ENCODE measurements around the gene HSFX3.
"Not testable (repeated sequence)": the region's sequence is repeated elsewhere in the genome, so short reads cannot be mapped to it uniquely, and the experiment has no call there.

HSFX3 gene, protein sequence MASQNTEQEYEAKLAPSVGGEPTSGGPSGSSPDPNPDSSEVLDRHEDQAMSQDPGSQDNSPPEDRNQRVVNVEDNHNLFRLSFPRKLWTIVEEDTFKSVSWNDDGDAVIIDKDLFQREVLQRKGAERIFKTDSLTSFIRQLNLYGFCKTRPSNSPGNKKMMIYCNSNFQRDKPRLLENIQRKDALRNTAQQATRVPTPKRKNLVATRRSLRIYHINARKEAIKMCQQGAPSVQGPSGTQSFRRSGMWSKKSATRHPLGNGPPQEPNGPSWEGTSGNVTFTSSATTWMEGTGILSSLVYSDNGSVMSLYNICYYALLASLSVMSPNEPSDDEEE

DNA sequence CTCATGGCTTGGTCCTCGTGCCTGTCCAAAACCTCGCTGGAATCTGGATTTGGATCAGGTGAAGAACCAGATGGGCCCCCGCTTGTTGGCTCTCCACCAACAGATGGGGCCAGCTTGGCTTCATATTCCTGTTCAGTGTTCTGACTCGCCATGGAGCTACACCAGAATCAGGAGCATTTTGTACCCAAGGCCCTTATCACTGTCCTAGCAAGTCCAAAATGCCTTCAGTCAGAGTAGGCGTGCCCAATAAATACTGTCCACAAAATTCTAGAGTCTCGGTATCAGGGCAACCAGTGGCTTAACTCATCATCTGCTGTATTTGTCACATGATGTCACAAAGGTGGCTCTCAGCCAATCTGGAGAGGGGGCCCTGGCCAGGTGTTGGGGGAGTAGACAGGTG is at the start of gene HSFX3:
Gene HSFX3, minus strand, starts transcription at position 224 of the 400 bp plus-strand sequence. Its CDS starts 72 bp downstream, at position 152.
- not testable (repeated sequence) for DNase-seq

DNA sequence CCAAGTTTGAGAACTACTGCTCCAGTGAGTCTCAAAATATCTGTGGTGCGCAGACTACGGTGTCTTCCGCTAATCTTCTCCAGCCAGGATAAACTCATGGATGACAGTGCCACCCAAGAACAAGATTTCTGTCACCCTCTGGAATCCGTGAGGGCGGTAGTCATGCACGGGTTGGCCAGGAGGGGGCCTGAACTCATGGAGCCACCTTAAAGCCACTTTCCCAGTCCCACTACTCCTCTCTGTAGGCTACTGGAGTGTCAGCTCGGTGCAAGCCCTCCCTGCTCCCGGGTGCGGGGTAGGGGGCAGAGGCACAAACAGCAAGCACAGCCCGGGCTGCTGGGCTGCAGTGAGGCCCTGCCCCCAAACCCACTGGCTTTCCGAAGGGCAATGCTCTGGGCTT is 48.9 kb upstream of the HSFX3 start:
- DNase-seq, result not testable (repeated sequence)

DNA sequence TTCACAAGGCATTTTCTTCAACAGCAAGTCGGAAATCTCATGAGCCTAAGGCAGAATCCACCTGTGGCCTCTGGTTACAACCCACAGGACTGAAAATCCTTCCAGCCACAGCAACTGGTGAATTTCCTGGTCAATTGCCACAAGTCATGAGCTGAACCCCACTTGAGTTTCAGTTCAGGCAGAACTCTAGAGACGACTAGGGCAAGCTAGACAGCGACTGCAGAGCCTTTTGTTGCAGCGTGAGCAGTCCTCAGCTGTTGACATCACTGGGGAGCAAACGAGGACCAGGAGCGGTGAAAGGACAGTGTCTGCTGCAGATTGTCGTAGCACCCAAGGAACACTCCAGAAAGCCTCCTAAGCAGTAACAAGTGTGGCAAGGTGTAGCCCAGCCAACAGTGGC is 46.2 kb upstream of the HSFX3 start:
- not testable (repeated sequence) for DNase-seq

DNA sequence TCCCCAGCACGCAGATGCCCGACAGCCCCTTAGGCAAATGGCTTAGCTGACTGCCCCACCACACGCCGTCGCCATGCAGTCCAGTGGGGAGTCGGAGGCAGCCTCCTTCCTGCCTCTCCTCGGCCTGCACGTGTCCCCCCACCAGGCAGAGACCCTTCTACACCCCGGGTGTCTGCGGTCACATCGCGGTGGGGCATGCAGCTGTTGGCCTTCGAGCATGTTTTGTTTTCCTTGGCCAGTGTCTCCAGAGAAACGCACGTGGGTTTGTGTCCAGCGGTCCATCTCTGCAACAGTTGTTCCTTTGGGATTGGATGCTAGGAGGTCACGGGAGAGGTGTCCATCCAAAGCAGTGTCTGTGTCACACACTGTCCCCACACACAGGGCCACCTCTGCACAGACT is 45.5 kb upstream of the HSFX3 start, which contains the start of gene HSFX2:
Gene HSFX2, minus strand, starts transcription at position 101 of the 400 bp plus-strand sequence. CDS start 614 bp downstream, outside the sequence.
- DNase-seq, result not testable (repeated sequence)

DNA sequence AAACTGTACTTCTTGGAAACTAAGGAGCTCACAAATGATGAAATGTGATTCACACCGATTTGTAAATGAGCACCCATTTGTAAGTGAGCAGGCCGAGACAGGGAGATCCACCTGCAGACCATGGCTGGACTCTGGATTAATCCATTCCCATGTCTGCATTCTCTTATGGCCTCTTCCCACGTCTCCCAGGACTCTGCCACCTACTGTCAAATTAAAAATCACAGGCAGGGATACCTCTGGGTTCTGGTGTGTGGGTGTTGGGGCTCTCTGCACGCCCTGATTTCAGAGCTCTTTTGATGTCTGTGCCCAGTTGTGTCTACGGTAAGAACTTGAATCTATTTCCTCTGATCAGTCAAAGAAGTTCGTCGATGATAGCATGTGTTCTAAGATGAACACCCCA is 41.3 kb upstream of the HSFX3 start:
- DNase-seq, result not testable (repeated sequence)

DNA sequence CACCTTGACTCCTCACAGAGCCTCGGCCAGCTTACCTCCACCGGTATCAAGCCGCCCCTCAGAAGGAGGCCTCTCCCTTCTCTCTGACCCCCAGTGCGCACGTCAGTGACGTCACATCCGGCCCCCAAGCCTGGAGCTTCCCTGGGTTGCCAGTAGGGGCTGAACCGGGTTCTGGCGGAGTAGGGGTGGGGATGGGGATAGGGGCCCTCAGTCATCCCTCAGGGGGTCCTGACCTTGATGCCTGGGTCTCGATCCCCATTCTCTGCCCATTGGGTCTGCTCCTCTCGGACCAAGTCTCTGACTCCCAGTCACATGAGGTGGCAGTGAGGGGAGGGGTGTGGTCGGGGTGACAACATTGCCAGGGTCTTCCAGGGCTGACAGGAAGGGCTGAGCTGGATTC is 37.6 kb upstream of the HSFX3 start, which contains the start of gene MAGEA9B:
Gene MAGEA9B, minus strand, starts transcription at position 101 of the 400 bp plus-strand sequence. CDS start 4,280 bp downstream, outside the sequence.
- not testable (repeated sequence) for DNase-seq

DNA sequence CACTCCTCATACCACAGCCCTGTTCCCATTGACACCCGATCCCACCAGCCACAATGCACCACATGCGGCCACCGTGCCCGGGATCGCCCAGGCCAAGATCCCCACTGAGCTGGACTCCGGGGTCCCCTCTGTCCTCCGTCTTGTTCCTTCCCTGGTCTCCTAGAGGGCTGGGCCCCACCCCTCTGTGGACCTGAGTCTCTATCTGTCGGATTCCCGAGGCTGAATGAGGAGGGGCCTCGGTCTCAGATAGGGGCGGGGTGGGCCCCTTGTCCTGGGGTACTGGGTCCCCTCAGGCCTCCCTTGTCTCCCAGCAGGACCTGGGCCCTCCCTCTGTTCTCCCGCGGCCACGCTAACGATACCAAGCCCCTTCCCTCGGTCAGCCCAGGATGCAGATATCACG is 35.9 kb upstream of the HSFX3 start:
- not testable (repeated sequence) for DNase-seq

DNA sequence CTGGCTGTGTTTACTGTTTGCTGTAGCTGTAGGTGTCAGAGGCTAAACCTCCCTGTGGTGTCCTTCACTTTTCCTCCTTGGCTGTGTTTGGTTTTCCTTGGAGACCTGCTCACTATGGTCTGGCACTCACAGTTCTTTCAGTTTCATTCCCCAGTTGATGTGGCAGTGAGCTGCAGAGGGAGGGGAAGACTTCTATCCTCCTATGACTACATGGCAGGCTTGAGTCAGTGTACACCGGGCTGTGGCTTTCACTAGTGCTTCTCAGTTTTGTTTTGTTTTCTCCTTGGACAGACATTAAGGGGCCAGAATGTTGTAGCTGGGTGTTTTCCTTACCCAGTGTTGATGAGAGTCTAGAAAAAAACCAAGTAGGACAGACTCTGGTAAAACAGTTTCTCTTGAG is 23.7 kb upstream of the HSFX3 start:
- not testable (repeated sequence) for DNase-seq

DNA sequence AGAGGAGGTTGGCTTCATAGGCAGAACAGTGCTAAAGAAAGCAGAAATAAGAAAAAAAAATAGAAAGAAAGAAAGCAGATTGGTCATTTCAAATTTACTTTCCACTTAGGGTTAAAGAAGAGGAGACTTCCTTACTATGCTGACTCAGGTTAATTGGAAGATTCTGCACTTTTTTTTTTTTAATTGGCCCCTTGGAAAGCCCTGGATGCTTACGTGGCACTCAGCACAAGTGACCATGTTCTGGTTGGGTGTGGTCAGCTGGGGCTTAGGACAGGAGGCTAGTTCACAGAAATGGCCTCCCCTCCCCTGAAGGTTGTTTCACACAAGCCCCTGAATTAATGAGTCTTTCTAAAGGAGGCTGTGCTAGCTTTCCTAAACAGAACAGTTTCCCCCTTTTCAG is 23.0 kb upstream of the HSFX3 start:
- no peak for DNase-seq

DNA sequence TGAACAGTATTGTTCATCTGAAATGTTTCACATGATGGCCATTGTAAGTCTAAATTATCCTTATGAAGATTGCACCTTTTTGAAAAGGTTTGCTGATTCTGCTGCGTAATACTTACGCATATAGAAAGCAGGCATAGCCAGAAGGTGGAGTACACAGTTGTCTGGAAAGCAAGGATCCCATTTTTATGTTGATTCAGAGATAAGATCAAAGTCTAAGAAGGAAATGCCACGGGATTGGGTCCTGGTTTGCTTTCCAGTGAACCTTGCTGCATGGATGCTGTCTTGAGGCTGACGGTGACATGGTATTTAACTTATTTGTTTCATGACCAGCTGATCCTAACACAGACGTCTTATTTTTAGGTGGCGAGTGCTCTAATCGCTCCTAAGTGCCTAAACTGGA is 22.0 kb upstream of the HSFX3 start:
- DNase-seq, result no peak

DNA sequence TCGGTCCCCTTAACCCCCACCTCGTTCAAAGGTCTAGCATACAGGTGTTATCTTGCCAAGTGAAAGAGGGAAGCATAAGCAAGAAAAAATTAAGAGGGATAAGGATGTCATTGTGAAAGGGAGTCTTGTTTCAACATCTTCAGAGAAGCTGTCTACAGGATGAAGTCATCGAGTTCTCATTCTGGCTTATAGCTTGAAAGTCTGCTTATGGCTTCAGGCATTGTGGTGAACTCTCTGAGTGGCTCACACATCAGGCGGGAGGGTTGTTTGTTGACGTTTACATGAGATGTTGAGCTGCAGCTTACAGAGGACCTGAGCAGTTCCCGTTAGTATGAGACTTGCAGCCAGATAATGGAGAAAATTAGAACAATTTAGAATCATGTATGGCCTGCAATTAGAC is 20.9 kb upstream of the HSFX3 start:
- DNase-seq, result no peak

DNA sequence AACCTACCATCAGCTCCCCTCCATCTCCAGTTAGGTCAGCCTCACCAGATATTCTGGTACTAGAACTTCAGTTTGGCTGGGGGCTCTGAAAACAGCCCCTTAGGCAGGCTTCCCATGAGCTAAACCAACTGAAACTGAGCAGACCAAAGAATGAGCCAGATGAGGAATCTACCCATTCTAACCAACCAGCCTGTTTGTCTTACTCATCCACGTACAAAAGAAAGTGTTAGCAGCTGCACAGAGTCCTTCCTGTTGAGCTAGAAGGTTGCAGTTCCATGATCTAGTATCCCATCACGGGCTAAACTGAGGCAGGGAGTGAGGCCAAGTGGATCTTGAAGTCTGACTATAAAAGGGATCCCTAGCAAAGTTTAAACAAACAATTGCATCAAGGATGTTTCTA is 20.0 kb upstream of the HSFX3 start:
- no peak for DNase-seq

DNA sequence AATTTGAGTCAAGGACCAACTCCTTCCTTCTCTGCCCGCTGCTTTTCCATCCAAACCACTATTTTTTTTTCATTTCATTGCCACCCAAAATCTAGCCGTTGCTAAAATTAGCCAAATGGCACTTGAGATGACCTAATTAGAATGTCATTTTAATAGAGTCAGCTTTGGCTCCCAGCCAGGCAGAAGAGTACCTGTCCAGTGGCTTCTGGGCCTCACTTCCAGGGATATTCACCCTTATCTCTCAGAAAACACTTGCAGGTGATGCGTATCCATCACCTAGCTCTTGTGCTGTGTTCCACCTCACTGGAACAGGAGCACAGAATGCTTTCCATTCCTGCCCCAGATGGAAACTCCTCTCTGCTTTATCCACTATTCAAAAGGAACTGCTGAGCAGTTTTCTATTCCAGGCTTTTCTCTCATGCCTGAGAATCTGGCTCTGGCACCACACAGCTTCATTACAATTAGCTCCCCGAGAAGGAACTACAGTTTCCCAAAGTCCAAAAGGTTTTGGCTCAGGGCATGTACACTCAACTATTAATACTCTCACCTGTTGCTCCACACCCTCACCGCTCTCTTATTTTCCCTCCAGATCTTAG is 19.1 kb upstream of the HSFX3 start:
- DNase-seq, result no peak

DNA sequence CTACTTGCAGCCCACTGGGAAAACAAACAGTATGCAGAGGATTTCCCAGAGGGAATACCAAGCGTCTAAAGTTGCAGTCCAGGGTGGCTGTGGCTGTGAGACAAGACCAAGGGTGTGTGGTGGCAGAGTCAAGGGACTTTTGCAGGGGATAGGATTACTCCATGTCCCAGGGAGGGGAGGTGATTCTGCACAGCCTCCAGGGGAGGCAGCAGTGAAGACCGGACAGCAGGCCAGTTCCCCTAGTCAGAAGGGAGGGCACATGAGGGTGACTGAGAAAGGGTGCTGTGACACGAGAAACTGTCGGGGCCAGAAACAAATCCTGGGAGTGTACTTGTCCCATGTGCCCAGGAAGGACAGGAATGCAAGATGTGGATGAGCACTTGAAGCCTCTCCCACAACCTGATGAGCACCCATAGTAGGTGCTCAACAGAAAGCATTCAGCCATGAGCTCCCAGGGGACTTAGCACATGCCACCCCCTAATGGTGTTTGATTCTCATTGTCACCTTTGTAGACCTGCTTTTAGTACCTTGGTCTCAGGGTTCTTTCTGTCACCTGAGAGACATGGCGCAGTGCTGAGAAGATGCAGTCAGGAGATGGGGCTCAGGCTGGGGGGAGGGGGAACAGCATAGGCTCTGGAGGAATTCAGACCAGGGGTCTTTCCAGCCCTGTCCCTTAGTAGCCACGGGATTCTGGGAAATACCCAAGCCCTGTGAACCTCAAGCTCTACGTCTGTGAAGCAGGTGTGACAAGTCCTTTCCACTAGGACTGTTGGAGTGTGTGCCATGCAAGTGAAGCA is 18.1 kb upstream of the HSFX3 start:
- no peak for DNase-seq

DNA sequence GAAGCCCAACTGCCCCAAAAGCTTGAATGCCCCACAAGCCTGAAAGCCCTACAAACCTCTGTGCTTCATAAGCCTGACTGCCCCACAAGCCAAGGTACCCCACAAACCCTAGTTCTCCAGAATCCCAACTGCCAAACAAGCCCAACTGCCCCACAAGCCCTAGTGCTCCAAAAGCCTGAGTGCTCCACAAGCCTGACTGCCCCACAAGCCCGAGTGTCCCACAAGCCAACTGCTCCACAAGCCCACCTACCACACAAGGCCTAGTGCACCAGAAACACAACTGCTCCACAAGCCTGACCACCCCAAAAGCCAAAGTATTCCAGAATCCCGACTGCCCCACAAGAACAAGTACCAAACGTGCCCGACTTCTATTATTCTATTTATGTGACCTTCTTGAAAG is 13.6 kb upstream of the HSFX3 start:
- DNase-seq, result no peak

DNA sequence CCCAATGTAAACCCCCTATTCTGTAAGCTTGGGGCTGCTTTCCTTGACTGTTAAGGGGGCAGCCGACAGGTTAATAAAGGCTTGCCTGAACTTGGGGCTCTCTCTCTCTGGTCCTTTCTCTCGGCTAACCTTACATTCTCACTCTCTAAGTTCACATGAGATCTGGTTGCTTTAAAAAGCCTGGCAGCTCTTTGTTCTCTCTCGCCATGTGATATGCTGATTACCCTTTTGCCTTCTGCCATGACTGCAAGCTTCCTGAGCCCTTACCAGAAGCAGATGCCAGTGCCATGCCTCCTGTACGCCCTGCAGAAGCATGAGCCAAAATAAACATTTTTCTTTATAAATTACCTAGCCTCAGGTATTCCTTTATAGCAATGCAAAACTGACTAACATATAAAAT is 5.5 kb upstream of the HSFX3 start:
- DNase-seq, result not testable (repeated sequence)

DNA sequence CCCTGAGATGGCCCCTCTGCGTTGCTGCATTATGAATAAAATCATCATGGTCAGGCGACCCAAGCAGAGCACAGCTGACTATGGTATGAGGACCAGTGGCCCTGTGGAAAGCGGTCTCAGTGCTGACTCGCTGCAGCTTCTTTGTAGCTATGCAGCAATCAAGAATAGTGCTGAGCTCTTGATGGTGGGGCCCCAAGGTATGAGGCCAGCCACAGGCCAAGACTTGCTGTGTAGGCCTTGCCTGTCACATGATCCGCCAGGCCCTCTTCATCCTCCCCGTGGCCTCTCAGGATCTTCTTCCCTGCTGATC is 2.2 kb upstream of the HSFX3 start:
- DNase-seq, result not testable (repeated sequence)

DNA sequence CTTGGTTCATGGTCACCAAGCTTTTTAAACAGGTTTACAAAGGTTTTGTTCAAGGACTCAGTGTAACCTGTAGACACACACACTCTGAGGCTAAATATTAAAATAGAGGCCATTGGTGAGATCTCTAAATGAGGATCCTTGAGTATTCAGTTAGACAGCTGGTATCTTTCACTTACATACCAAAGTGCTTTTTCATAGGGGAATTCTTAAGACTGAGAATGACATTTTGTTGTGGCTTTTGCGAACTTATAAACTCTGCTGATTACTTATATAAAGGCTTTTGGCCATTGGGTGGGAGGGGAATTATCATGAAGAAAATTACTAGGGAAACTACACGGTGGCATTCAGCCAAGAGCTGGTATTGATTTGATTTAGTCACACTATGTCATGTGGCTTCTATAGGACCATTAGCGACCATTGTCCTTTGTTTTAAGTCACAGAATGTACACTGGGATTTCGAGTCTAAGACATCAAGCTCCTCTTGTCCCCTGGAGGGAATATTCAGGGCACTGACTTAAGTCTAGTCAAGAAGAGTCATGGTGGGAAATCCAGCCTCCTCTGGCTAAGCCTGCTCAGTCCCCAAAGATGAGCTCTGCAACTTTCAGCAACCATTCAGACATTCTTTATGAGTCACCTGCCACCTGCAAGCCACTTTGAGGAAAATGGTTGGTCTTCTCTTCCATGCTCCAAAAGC is 1.7 kb upstream of the HSFX3 start:
- DNase-seq, result not testable (repeated sequence)

DNA sequence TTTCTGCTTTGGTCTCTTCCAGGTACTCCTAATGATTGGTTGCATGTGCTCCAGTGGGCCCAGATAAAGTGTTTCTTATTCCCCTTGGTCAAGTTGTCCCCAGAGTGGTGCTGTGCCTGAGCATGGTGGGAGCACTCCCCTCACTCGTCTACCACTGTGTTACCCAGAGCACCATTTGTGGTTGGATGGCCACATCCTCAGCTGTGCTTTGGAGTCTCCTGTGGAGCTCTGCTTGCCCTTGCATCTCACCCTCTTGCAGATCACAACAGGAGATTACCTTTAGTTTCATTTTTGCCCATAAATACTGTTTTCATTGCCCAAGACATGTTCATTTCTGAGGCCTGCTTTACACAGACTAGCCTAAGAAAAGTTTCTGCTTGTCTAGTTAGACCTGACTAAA is 730 bp upstream of the HSFX3 start:
- not testable (repeated sequence) for DNase-seq

DNA sequence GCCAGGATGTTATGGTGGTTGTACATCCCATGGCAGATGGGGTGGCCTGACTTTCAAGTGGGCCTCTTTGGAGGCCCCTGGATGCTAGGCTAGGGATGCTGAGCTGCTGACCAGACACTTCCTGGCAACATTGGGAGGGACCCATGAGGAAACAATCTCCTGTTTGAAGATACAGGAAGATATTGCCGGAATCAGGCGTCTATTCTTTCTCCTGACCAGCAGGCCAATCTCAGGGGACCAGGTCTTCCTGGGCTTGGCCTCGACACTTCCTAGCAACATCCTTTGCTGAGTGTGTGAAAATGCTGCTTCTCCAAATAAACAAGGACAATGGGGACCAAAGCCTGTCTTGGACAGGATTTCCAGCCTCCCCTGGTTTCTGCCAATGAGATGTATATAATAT is 1.9 kb downstream of the HSFX3 start:
- DNase-seq, result not testable (repeated sequence)

DNA sequence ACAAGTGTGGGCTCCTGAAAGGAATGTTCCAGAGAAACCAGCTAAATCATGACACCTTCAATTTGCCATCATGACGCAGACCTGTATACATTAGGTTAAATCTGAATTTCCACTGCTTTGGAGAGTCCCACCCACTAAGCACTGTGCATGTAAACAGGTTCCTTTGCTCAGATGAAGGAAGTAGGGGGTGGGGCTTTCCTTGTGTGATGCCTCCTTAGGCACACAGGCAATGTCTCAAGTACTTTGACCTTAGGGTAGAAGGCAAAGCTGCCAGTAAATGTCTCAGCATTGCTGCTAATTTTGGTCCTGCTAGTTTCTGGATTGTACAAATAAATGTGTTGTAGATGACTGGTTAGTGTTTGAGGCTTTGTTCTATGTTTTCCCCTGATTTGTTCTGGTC is 2.8 kb downstream of the HSFX3 start:
- not testable (repeated sequence) for DNase-seq

DNA sequence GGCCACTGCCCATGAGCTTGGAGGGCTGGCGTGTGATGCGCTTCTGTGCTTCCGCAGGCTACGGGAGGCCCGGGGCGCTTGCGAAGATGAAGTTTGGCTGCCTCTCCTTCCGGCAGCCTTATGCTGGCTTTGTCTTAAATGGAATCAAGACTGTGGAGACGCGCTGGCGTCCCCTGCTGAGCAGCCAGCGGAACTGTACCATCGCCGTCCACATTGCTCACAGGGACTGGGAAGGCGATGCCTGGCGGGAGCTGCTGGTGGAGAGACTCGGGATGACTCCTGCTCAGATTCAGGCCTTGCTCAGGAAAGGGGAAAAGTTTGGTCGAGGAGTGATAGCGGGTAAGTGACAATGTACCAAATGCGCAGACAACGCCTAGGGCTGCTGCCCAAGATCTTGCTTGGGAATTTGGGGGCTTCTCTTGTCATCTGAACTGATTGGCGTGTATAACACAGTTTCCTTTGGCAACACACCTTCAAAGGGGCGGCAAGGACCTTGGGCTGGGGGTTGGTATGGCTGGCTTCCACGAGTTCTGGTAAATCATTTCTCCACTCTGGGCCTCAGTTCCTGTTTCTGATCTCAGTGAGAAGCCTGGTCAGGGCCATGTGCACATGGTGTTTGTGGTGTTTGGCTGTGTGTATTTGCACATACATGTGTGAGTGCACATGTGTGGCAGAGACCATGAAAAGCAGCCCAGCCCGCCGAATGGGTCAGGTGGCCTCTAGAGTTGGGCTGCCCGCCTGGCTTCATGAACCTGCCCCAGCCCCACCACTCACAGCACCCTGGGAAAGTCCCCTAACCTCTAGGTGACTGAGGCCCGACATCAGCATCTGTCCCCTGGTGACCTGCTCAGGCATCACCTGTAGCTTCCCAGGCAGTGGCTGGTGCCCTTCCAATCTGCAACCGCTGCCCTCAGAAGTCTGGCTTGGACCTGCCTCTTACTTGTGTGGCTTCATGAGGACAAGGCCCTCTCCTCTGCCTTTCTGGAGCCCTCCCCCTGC is 3.9 kb downstream of the HSFX3 start:
- DNase-seq, result not testable (repeated sequence)
